HL-60/S4 treated with phorbol 12-myristate 13-acetate at 8.2 ng/mL for 4 days and 3 days (cell line): ENCODE data around the gene ME3.
"Not testable (repeated sequence)": the region's sequence is repeated elsewhere in the genome, so short reads cannot be mapped to it uniquely, and the experiment has no call there.

Experiments
- in situ Hi-C: fragments of 300-500 bp; cut with MboI; formaldehyde crosslinking; loops from 2 replicates; pipeline ENCODE4 v1.15.0; 2022; ENCODE audit warnings: low sequenced_read_pairs

Gene ME3

GRCh38 chr11:86623736-86624135, 48.7 kb downstream of the ME3 start:
- in situ Hi-C loops: no loop called here

- in situ Hi-C loops: no loop called here
Measured at GRCh38 chr11:86623041-86623621, 49.3 kb downstream of the ME3 start.

- in situ Hi-C loops: no loop called here
Measured at GRCh38 chr11:86621854-86622253, 50.6 kb downstream of the ME3 start.

- in situ Hi-C loops: no loop called here
Measured at GRCh38 chr11:86620891-86621521, 51.4 kb downstream of the ME3 start.

GRCh38 chr11:86619428-86619827, 53.0 kb downstream of the ME3 start:
- in situ Hi-C loops: not testable (repeated sequence)

DNA sequence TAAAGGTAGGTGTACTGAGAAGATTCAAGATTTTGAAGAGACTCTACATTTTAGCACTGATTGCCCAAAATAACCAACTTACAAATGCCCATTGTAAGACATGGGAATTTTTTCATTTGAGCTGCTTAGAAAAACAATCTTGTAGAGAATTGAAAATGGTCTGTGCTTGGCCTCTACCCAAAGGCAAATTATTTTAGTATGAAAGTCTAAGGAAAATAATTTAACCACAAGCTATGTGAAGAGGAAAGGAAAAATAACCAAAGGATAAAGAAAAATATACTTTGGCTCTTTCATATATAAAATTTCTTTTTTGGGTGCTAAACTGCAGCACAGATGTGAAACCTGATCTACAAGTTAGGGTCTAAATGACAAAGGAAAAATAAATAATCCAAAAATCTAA, 54.9 kb downstream of the ME3 start:
- in situ Hi-C loops: no loop called here

DNA sequence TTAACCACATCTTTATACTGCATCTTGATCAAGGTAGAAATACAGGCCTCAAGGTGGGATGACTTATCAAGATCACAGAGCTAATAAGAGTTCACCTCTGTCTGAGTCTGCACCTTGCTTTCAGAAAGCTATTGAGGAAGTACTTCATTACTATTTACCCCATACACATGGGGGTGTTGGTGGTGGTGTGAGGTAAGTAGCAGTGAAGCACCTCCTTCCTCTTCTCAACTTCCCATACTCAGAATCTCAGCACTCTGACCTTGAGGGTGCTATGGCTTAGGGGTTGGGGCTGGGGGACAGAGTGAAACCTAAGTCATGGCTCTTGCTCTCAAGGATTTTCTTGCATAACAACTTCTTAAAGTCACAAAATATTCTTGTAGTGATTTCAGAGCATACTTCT, 56.9 kb downstream of the ME3 start:
- in situ Hi-C loops: no loop called here

GRCh38 chr11:86610559-86611341, 61.7 kb downstream of the ME3 start:
- in situ Hi-C loops: no loop called here

GRCh38 chr11:86608251-86608799, 64.1 kb downstream of the ME3 start:
- in situ Hi-C loops: no loop called here

GRCh38 chr11:86606836-86607481, 65.5 kb downstream of the ME3 start:
- in situ Hi-C loops: no loop called here

DNA sequence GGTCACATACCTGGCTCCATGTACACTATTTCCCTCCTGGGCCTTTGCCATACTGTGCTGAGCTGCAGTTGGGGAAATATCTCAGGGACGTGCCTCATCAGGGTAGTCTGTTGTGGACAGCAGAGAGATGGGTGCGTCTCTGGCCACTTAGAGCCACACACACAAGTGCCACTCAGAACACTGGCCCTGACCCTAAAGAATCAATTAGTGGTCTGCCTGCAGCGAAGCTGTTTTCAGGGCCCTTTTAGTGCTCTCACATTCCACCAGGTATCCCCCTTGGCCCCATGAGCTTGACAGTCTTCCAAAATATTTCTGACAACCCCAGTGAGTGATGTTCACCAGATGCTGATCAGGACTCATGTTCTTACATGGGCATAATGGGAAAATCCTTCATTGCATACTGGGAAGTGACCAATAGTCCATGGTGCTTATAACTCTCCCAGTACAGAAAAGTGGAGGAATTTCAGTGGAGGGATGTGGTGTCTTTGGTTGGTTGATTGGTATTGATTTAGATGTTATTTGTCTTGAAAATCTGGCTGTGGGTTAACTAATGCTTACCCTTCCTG, 66.1 kb downstream of the ME3 start:
- in situ Hi-C loops: no loop called here

- in situ Hi-C loops: no loop called here
Measured at GRCh38 chr11:86596861-86597586, 75.4 kb downstream of the ME3 start.

GRCh38 chr11:86595955-86596354, 76.5 kb downstream of the ME3 start:
- in situ Hi-C loops: no loop called here

DNA sequence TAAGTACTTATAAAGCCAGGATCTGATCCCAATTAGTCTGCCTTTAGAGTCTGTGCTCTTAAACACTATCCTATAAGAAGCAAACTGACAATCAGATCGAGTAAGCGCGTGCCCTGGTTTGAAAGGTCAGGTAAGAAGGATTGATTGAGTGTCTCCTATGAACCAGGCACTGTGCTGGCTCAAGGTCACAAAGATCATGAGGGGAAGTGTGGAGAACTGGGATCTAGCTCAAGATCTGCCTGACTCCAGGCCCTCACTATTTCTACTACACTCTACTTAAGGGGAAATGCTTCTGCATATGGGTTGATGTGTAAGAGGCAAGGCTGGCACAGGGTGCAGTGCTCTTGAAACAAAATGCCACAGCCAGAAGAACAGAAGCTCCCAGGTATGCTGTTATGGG, 77.0 kb downstream of the ME3 start:
- in situ Hi-C loops: no loop called here

- in situ Hi-C loops: no loop called here
Measured at GRCh38 chr11:86594746-86595145, 77.7 kb downstream of the ME3 start.

- in situ Hi-C loops: no loop called here
Measured at GRCh38 chr11:86593833-86594232, 78.6 kb downstream of the ME3 start.

DNA sequence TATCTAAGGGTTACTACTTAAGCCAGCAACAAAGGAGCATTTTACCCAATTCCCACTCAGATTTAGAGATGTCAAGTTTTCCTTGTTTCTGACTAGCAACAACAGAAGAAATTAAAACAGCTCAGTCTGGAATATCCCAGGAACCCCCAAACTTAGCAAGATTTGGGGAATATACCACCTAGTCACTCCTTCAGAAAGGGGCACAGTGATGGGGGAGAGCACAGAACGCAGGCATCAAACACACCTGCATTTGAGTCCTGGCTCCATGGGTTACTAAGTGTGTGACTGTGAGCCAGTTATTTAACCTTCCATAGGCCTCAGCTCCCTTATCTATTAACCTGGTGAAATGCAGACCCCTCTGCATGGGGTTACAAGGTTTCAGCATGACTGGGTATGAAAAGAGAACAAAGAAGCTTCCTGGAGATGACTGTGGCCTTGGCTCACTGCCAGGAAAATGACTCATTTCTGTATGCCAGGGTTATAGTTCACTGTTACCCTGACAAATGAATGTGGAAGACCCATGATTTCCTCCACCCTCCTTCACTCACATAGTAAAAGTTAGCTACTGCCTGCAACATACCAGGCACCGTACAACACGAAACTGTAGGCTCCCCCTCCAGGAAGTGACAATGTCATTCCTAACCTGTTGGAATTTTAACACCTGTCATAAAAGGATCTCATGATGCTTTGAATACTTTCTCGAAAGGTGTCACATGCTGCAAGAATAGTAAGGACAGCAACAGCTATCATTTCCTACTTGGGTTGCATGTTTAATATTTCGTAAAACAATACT, 79.6 kb downstream of the ME3 start:
- in situ Hi-C loops: no loop called here

- in situ Hi-C loops: no loop called here
Measured at GRCh38 chr11:86592047-86592591, 80.3 kb downstream of the ME3 start.

GRCh38 chr11:86591631-86592030, 80.8 kb downstream of the ME3 start:
- in situ Hi-C loops: no loop called here
